Liver (tissue), 9 donors: Measurements from ENCODE around the gene ARMC9. TPM values are rescaled to one million over a fixed set of nuclear protein-coding genes. Genes with fewer than 3 reads are reported as not detected.

Source experiments
- DNase-seq: peaks from one replicate; pipeline ENCODE4 v3.0.0-alpha.2; 2017; ENCODE audit warnings: low spot score
- H3K27ac ChIP-seq, 2 donors: one replicate each; pipeline ENCODE4 v1.7.0; 2013; ENCODE audit warnings: inconsistent platforms in 2 of 2, low read length in 2 of 2, control low read depth in 1 of 2, low read depth in 1 of 2, mild to moderate bottlenecking in 1 of 2
- H3K27me3 ChIP-seq, 4 donors: one replicate each; pipeline versions ENCODE4 v1.6.1 to v1.7.0; 2013; ENCODE audit warnings: low read length in 3 of 4, inconsistent platforms in 1 of 4, mild to moderate bottlenecking in 1 of 4, moderate library complexity in 1 of 4; ENCODE audit not compliant: control insufficient read depth in 4 of 4, insufficient read depth in 4 of 4
- H3K36me3 ChIP-seq, 4 donors: one replicate each; pipeline versions ENCODE4 v1.6.1 to v1.7.0; 2013; ENCODE audit warnings: low read length in 3 of 4, mild to moderate bottlenecking in 3 of 4, low read depth in 1 of 4, moderate library complexity in 1 of 4; ENCODE audit not compliant: control insufficient read depth in 4 of 4, insufficient read depth in 3 of 4
- H3K4me1 ChIP-seq, 4 donors: one replicate each; pipeline versions ENCODE4 v1.6.1 to v1.7.0; 2013; ENCODE audit warnings: low read length in 3 of 4, mild to moderate bottlenecking in 3 of 4, moderate library complexity in 1 of 4; ENCODE audit not compliant: control insufficient read depth in 4 of 4, insufficient read depth in 4 of 4
- H3K4me3 ChIP-seq, 3 donors: one replicate each; pipeline versions ENCODE4 v1.6.1 to v1.7.0; 2013; ENCODE audit warnings: low read length in 3 of 3, control low read depth in 1 of 3, low read depth in 1 of 3, mild to moderate bottlenecking in 1 of 3
- H3K9ac ChIP-seq, 2 donors: one replicate each; pipeline ENCODE4 v1.7.0; 2013; ENCODE audit warnings: low read length in 2 of 2, mild to moderate bottlenecking in 2 of 2, moderate library complexity in 2 of 2, control low read depth in 1 of 2, low read depth in 1 of 2
- H3K9me3 ChIP-seq, 4 donors: one replicate each; pipeline versions ENCODE4 v1.6.1 to v1.7.0; 2013; ENCODE audit warnings: low read length in 3 of 4; ENCODE audit not compliant: control insufficient read depth in 4 of 4
- ATF3 ChIP-seq: IDR thresholded peaks from 2 replicates; pipeline ENCODE4 v1.6.1; 2016; ENCODE audit warnings: antibody characterized with exemption
- FOXA2 ChIP-seq: IDR thresholded peaks from 2 replicates; pipeline ENCODE4 v1.6.1; 2016; ENCODE audit warnings: antibody characterized with exemption
- HNF4A ChIP-seq, 2 donors: conservative IDR thresholded peaks; 2 replicates each; pipeline ENCODE4 v1.6.1; 2016; ENCODE audit warnings: antibody characterized with exemption in 2 of 2, mild to moderate bottlenecking in 2 of 2
- HNF4G ChIP-seq: IDR thresholded peaks from 2 replicates; pipeline ENCODE4 v1.6.1; 2016; ENCODE audit warnings: antibody characterized with exemption
- JUND ChIP-seq, 2 donors: IDR thresholded peaks; 2 replicates each; pipeline ENCODE4 v1.6.1; 2016; ENCODE audit warnings: antibody characterized with exemption in 2 of 2
- RXRA ChIP-seq, 2 donors: IDR thresholded peaks; 2 replicates each; pipeline ENCODE4 v1.6.1; 2017 to 2018; ENCODE audit warnings: antibody characterized with exemption in 2 of 2, mild to moderate bottlenecking in 1 of 2
- SP1 ChIP-seq: IDR thresholded peaks from 2 replicates; pipeline ENCODE4 v1.6.1; 2018; ENCODE audit warnings: antibody characterized with exemption, mild to moderate bottlenecking
- TAF1 ChIP-seq: conservative IDR thresholded peaks from 2 replicates; pipeline ENCODE4 v1.6.1; 2016; ENCODE audit warnings: antibody characterized with exemption, mild to moderate bottlenecking
- YY1 ChIP-seq: IDR thresholded peaks from 2 replicates; pipeline ENCODE4 v1.6.1; 2016; ENCODE audit warnings: antibody characterized with exemption, mild to moderate bottlenecking
- ZBTB33 ChIP-seq: IDR thresholded peaks from 2 replicates; pipeline ENCODE4 v1.6.1; 2016; ENCODE audit warnings: antibody characterized with exemption
- WGBS: extraction: QIAGEN DNeasy Blood & Tissue Kit; methylation state at CpG from one replicate; pipeline ENCODE4 v1.1.7; 2013; 5-methylcytosine and 5-hydroxymethylcytosine counted together
- polyA plus RNA-seq, 2 donors: library from polyadenylated mRNA; stranded (reverse) in 1 of 2; unstranded in 1 of 2; fragments of 200-250 nt in 1 of 2; fragments of >200 nt in 1 of 2; fragmentation: Nextera tagmentation in 1 of 2; extraction: Ambion mirVana in 1 of 2; gene quantifications; one replicate each; pipeline versions ENCODE4 v1.2.1 to v1.2.3, GENCODE V29; 2013 to 2015
- total RNA-seq, 2 donors: library from RNA; depleted of rRNA; stranded (reverse); fragments of >200 nt; gene quantifications; one replicate each; pipeline ENCODE4 v1.2.3, GENCODE V29; 2014
- TF ChIP-seq, protein P1 (sequence below): IDR thresholded peaks from 2 replicates; pipeline ENCODE4 v1.6.1; 2016; ENCODE audit warnings: antibody characterized with exemption
- TF ChIP-seq, protein P2 (sequence below): fragments of 150-350 bp; IDR thresholded peaks from 2 replicates; pipeline ENCODE4 v1.5.1; 2017; ENCODE audit warnings: improper control_type of control experiment, low read depth, low read length; ENCODE audit not compliant: missing input control
- TF ChIP-seq, protein P3 (sequence below): IDR thresholded peaks from 2 replicates; pipeline ENCODE4 v1.6.1; 2016; ENCODE audit warnings: antibody characterized with exemption, mild to moderate bottlenecking
- donor health status: healthy.
- donor health status: healthy.
- donor health status: healthy.
- donor health status: healthy.
- donor health status: healthy.

Gene ARMC9
- total and polyA plus RNA-seq, 4 donors: 1.1 to 2.3 (median 1.8) TPM

GRCh38 chr2:231159306-231159705 is 39.1 kb upstream of the ARMC9 start:
- no peaks in the 10 kb centered on the region for H3K9me3 ChIP-seq
- no peaks in the 10 kb centered on the region for H3K4me1 ChIP-seq
- H3K9ac ChIP-seq: no peak overlapping the region
- no peaks in the 10 kb centered on the region for H3K27me3 ChIP-seq
- H3K4me3 ChIP-seq: no peak overlapping the region
- no peak overlapping the region for H3K27ac ChIP-seq
- H3K36me3 ChIP-seq: peaks cover 4 to 28% (median 15%) of the 10 kb centered on the region in 4 donors
- TF ChIP-seq YY1 (no peak), ATF3 (no peak), RXRA (IDR thresholded peaks at IDR 0.05) (no peak), HNF4G (no peak)
- no peak for DNase-seq

GRCh38 chr2:231160701-231161100 is 37.7 kb upstream of the ARMC9 start:
- no peak overlapping the region for H3K27ac ChIP-seq
- TF ChIP-seq HNF4A (conservative IDR thresholded peaks at IDR 0.05) (no peak), ZBTB33 (no peak), RXRA (IDR thresholded peaks at IDR 0.05) (no peak), FOXA2 (no peak), JUND (IDR thresholded peaks at IDR 0.05) (no peak), SP1 (no peak), TAF1 (no peak)
- TF ChIP-seq, protein P1, sequence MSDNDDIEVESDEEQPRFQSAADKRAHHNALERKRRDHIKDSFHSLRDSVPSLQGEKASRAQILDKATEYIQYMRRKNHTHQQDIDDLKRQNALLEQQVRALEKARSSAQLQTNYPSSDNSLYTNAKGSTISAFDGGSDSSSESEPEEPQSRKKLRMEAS: no peak
- TF ChIP-seq, protein P2, sequence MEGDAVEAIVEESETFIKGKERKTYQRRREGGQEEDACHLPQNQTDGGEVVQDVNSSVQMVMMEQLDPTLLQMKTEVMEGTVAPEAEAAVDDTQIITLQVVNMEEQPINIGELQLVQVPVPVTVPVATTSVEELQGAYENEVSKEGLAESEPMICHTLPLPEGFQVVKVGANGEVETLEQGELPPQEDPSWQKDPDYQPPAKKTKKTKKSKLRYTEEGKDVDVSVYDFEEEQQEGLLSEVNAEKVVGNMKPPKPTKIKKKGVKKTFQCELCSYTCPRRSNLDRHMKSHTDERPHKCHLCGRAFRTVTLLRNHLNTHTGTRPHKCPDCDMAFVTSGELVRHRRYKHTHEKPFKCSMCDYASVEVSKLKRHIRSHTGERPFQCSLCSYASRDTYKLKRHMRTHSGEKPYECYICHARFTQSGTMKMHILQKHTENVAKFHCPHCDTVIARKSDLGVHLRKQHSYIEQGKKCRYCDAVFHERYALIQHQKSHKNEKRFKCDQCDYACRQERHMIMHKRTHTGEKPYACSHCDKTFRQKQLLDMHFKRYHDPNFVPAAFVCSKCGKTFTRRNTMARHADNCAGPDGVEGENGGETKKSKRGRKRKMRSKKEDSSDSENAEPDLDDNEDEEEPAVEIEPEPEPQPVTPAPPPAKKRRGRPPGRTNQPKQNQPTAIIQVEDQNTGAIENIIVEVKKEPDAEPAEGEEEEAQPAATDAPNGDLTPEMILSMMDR: no peak
- TF ChIP-seq, protein P3, sequence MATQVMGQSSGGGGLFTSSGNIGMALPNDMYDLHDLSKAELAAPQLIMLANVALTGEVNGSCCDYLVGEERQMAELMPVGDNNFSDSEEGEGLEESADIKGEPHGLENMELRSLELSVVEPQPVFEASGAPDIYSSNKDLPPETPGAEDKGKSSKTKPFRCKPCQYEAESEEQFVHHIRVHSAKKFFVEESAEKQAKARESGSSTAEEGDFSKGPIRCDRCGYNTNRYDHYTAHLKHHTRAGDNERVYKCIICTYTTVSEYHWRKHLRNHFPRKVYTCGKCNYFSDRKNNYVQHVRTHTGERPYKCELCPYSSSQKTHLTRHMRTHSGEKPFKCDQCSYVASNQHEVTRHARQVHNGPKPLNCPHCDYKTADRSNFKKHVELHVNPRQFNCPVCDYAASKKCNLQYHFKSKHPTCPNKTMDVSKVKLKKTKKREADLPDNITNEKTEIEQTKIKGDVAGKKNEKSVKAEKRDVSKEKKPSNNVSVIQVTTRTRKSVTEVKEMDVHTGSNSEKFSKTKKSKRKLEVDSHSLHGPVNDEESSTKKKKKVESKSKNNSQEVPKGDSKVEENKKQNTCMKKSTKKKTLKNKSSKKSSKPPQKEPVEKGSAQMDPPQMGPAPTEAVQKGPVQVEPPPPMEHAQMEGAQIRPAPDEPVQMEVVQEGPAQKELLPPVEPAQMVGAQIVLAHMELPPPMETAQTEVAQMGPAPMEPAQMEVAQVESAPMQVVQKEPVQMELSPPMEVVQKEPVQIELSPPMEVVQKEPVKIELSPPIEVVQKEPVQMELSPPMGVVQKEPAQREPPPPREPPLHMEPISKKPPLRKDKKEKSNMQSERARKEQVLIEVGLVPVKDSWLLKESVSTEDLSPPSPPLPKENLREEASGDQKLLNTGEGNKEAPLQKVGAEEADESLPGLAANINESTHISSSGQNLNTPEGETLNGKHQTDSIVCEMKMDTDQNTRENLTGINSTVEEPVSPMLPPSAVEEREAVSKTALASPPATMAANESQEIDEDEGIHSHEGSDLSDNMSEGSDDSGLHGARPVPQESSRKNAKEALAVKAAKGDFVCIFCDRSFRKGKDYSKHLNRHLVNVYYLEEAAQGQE: no peak
- DNase-seq: no peak
- no peaks in the 10 kb centered on the region for H3K4me1 ChIP-seq
- H3K4me3 ChIP-seq: no peak overlapping the region
- WGBS: 96% methylated on average over 5 of the region's 5 CpGs
- H3K27me3 ChIP-seq: no peaks in the 10 kb centered on the region
- H3K9me3 ChIP-seq: no peaks in the 10 kb centered on the region
- no peak overlapping the region for H3K9ac ChIP-seq
- H3K36me3 ChIP-seq: peaks cover 1 to 29% (median 18%) of the 10 kb centered on the region in 4 donors
